SHP77 treated with DMSO at 0.1 percent for 48 hours (cell line): ENCODE results near the gene FDXR.

Experiments used
- DNase-seq: peaks from one replicate; lab custom pipeline; 2025; lab: John Stamatoyannopoulos, UW

Gene FDXR

DNA sequence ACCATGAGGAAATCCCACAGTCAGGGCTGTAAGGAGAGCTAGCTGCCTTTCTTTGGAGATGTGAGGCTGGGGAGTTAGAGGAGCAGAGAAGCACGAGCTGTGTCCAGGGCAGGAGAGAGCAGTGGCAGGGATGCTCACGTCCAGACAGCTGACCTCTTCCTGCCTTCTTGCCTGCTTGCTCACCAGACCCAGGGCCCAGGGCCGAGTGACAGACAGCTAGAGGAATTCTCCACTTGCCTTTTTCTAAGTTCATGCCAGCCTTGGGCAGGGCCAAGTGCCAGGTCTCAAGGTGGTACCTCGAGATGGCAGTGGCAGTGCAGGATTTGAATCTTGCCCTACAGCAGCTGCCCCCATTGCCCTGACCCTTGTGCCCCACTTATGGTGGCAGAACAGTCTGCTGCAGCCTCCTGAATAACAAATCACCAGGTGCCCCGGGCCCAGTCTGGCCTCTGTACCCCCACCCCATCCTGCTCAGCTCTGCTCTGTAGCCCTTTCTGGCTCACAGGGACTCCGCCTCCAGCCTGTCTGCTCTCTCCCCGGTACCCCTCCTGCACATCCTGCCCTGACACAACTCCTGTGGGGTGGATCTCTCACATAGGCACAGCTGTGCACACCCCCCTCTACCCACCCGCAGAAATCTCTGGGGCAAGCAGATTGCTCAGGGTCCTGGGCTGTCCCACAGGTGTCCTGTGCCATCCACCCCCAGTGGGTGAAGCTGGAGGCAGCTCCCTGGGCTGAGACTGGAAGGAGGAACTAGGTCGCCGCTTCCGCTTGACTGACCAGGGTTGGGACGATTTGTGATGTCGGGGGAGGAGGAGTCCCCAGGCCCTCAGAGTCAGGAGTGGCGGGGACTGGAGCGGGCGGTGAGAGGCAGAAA lies 39.1 kb downstream of the FDXR start:
- no peak for DNase-seq

DNA sequence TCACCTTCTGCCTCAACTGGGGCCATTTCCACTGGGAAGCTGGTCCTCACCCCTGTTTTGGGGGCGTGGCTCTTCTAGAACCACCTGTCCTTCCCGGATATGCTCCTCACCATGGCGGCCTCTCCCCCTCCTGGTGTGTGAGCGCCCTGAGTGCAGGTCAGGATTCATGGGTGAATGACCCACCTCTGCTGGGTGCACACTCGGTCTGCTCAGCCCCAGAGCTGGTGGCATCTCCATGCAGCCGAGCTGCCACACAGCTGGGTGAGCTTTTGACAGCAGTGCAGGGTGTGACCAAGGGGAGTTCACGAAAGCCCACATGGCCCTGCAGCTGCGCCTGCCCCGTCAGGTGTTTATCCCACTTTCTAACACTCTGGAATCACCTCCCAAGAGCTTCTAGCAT lies 40.4 kb downstream of the FDXR start:
- no peak for DNase-seq

DNA sequence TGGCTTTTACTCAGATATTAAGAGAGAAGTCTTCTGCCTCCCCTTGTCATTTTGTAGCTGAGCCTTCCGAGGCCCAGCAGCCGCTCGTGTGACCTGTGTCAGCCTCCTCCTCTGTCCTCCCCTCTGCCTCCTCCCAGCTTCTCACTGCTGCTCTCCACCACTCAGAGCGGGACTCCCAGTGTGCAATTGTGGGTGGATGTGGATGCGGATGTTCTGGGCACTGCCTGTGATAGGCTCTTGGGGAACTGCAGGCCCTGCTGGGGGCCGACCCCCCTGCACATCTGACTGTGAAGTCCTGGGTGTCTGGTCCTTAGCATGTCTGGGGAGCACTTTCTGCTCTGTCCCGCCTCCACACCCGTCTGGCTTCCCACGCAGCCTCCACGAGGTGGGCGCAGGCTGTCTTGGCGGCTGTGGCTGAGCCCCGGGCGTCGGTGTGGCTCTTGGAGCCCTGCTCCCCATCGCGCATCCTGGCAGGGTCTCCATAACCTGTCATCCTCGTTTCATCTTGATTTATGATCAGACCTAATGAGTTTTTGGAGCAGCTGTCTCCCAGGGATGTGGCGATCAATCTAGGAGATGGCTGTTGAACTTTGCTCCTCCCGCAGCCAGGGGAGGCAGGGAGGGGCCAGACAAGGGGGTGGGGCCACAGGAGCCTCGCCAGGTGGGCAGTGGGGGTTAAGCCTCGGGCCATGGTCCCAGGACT lies 41.2 kb downstream of the FDXR start:
- DNase-seq: peak; percentile 63

DNA sequence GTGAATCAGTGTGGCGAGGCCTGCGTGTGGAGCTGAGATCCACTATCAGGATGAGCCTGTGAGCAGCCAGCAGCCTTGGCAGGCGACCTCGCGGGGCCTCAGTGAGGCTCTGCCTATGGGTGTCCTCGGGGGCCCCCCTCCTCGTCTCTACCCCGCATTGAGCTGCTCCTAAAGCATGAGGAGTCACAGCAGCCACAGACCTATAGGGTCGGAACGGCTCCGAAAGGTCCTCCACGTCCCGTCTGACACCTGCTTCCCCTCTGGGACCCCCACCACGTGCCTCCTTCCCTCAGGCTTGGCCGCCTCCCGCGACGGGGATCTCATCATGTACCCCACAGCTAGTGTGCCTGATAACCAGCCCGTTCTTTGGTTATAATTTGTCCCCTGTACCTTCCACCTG lies 41.9 kb downstream of the FDXR start:
- no peak for DNase-seq

DNA sequence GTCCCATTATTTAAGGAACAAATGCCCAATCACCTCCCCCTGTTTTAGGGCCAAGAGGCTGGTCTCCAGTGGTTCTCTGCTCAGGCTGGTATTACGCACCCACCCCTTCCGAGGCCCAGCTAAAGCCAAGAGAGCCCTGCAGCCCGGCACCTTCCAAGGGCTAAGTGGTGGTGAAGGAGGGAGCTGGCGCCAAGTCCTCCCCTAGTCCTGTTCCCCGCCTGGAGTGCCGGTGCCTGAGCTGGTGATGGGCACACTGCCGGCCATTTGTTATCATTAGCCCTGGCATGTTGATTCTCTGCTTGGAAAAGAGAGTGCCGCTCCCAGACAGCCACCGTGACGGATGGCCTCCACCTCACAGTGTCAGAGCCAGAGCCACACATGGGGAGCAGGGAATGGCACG lies 45.0 kb downstream of the FDXR start:
- DNase-seq: no peak

DNA sequence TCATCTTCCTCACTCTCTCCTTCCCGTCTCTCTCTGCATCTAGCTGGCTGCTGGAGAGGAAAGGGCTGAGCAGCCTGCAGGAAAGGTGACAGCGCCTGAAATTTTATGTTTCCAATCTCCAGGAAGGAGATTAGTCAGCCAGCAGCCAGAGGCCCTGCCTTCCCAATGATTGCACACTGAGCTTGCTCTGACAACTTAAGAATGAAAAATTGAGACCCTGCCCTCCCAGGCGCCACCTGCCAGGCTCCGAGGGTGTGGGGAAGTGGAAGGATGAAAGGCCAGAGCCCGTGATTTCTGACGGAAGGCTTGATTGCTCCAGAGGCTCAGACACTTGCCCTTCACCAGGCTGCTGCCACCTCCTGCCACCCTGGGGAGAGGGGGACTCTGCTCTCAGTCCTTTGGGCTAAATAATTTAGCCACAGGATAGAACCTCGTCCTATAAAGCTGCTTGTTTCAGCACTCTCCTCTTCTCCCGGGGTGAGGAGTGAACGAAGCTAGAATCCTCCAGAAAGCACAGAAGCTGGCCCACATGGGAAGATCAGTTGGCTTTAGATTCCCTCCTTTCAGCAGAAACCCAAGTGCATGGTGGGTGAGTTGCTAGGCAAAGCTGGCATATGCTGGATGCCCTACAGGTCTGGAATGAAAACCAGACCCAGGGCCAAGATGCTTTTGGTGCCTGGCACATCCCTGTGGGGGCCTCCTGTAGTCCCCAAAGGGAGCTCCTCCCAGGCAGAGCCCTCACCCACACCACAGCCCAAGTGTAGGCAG lies 46.7 kb downstream of the FDXR start:
- no peak for DNase-seq

DNA sequence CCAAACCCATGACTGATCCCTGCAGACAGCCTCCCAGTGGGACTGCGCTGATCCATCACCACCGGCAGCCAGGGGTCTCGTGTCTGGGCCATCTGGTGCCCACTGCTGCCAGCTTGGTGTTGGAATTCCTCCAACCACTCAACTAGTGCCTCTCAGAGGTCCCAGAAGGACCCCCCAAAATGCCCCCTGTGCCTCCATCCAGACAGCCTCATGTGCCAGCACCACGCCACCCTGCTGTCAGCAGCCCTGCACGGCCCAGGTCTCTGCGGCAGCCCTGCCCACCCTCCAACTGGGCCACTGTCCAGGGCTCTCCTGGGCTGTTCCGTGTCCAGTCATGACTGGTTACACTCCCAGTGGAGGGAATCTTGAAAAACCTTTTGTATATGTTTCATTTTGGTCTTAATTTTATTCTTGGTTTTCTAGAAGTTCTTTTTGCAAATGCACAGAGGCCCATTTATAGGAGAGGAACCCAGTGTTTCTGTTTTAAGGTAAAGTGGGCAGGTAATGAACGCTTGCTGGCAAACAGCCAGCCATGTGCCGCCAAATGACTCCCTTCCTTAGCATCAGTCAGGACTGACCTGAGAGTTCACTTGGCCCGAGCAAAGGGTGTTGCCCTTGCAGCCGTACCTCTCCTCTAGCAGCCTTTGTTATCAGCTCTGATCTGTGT lies 47.7 kb downstream of the FDXR start:
- DNase-seq: no peak

DNA sequence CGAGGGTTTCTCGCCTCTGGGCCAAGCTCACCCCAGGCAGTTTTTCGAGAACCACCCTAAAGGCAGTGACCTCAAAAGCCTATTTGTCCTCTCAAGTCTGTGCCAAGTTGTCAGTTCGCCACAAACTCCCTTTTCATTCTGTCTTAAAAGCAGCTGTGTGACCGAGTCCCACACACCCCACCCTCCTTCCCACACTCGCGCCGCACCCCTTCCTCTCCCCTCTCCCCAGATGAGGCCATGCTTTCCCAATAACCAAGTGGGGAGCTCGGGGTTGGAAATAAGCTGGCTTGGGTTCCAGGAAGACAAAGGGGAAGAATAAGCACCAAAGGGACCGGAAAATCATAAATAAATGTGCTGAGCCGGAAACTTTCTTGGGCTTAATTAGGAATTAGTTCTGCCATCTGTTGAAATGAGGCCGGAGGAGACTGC lies 49.8 kb downstream of the FDXR start:
- DNase-seq: no peak

DNA sequence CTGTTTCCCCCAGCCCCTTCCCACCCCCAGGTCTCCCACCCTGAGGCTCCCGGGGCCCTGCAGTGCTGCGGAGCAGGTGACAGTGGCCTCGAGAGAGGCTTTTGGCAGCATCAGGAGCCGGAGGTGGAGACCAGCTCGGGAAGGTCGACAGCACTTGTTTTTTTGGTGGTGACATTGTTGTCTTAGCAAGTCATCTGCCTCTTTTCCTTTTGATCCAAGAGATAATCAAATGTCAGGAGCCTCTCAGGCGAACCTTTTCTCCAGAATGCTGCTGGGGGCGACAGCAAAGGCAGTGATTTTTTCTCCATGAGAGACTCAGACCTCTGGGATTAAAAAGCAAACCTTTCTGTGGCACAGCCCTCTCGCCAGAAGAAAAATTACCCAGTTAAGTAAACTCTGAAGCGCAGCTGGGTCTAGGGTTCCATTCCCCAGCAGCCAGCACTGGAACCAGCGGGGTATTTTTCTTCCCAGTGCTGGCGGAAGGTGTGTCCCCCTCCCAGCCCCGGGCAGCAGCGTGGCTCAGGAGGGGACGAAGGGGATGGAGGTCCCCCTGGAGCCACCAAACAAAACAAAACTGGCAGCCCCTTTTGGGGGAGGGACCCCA lies 50.4 kb downstream of the FDXR start:
- no peak for DNase-seq

DNA sequence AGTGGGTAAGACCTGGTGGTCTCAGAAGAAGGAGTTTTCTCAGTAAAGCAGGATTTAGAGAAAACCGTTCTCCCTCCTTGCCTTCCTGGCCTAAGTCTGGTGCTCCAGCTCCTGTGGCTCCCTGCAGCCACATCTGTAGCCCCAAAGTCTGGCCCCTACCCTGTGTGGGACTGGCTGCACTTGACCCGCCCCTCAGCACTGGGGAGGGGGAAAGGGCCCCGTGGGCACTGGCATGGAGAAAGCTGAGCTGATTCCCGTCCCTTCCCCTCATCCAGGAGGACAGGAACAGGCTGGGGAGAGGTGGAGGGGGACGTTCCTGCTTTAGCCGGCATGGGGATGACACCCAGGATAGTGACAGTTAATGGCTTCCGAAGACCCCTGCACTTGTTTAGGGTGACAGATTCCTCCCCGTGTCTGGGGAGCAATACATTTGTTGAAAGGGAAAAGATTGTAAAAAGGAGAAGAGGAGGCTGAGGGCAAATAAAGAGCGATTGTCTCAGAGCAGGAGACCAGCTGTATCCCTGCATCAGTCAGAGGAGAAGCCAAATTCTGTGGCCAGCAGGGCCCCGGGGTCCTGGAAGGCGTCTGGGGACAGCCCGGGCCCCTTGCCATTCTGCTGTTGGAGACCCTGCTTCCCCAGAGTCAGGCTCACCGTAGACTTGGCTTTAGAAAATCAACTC lies 51.0 kb downstream of the FDXR start:
- no peak for DNase-seq

DNA sequence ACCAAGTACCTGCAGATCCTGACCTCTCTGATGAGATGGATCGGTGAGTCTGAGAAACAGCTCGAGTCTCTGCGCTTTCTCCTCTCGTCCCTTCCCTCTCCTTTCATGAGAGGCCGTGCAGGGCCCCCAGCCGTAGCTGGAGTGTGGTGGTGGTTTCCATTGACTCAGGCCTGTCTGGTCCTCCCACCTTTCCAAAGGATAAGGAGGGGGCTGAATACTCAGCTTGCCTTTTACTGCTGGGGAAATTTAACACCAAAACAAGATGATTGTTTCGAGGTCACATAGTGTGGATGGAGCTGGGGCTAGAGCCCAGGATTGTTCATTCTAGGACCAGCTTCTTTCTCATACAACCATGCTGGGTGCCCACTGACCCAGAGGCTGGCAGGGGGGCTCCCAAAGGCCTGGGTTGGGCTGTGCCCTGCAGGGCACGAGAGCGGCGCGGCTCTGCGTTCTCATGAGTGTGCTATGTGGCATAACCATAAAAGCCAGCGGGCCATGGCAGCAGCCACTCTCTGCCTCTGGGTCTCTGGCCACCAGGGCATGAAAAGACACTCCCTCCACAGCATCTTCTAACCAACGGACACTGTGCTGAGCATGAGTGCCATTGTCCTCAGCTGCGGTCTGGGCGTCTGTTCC lies 52.9 kb downstream of the FDXR start:
- no peak for DNase-seq

DNA sequence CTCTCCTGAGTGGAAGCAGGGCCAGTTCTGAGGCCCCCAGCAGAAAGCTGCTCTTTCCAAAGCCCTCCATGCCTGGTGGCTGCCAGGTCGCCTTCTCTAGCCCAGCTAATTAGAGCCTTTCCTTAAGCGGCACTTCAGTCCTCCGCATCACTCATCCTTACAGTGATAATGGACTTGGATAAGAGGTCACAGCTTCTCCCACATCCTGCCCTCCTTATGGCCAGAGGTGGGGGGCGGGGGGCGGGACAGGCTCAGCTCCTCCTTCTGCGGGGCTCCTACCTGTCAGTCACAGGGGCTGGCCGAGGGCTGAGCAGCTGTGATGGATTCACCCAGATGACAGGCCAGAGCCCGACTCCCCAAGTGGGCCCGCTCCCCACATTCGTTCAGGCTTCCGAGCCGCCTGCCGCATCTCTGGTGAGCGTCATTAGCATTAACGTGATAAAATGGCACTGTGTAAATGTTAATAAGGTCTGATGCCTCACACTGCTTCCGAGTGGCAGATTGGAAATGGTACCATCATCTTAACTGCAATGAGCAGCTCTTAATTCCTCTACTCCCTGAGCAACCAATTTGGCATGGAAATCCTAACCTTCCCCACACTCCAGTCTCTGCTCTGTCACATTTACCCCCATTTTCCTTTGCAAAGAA lies 54.4 kb downstream of the FDXR start:
- no peak for DNase-seq

DNA sequence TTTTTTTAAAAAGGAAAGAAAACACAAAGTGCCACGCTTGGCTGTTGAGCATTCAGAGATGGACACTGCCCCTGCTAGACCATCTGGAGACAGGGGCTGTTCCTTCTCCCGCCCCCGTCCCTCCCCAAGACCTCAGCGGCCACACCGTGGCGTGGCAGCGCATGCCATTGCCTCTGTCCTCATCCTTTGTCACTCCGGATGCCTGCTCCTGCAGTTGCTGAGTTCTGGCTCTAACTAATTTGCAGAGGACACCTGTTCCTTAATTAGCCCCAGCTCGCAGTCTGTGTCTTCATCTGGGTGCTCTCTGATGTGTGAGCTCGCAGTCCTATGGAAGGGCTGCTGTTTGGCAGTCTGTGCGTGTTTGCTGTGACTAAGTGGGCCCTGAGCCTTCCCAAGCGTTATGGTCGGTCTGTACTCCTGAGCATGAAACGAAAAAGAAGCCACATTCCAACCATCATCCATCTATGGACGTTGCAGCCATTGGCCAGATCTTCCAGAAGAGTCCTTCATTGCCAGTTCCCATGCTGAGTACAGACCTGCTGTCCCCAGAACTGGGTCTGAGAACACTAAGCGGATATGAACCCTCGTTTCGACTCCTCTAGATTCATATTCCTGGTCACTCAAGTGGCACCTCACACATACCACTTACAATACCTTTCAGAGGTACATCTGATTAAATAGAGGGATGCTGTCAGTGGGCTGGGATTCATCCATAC lies 55.7 kb downstream of the FDXR start:
- no peak for DNase-seq

DNA sequence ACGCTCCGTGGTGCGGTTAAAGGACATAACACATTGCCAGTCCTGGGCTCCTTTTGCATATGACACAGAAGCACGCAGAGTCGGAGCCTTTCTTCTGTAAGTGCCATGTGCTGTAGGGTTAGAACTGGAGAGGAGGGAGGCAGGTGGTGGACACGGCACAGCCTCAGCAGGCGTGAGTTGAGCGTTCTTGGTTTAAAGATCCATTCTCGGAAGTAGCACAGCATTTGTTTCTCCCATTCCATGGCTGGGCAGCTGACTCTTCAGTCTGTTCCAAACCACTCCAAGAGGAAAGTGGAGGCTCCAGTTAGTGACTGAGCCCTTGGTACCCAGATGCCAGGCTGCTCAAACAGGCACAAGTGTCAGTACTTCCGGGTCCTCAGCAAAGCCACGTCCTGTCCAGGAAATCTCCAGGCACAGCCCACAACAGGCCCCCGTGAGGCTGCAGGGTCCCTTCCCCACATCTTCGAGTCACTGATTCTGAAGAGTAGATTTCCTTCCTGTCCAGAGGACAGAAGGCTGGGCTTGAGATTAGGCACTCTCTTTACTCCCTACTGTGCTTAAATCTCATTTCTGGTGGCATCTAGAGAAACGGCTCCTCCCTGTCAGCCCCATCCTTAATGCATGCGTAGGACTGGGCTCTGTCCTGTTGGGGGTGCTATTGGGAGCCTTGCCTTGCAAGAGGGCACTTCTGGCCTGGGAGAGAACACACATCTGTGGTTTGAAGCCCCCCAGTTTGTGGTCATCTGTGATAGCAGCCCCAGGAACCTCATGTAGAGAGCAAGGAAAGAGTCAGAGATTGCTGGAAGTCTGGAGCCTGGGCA lies 57.0 kb downstream of the FDXR start:
- DNase-seq: no peak

DNA sequence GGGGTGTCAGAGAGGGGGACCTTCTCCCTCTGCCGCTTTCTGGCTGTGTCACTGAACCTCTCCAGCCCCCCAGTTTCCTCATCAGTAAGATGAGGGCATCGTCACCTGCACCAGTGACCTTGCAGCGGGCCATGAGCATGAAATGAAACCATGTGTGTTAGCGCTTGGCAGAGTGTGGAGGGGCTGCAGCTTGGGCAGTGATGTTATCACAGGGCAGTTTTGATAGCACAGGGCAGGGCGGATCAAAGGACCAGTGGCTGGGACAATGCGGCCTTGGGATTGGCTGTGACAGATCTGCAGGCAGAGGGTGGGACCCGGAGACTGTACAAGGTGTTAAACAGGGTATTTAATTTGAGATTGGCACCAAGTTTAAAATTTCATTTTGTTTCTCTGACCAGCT lies 57.7 kb downstream of the FDXR start:
- DNase-seq: no peak

DNA sequence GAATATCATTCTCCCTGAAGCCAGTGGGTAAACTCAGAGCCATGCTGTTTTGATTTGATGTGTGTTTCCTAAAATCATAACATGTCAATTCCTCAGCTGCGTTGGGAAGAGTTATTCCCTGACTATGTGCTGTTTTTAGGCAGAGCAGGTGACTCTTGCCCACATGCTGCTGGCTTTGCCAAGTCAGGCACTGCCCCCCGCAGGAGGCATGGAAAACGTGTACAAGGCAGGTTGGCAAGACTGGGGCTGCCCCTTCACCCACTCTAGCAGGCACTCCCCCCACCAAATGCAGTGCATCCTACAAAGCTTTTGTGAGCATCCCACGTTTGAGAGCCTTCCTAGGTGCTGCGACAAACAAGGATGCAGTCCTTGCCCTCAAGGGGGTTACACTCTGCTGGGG lies 58.3 kb downstream of the FDXR start:
- DNase-seq: no peak
